Gastroesophageal sphincter (tissue), 3 donors: Measurements from ENCODE around the gene HADH.

Experiments
- EP300 ChIP-seq: sonication (generic); formaldehyde crosslinking; IDR thresholded peaks from one replicate; pipeline ENCODE4 v1.6.1; 2017; ENCODE audit warnings: antibody characterized with exemption, mild to moderate bottlenecking
- POLR2A ChIP-seq, 2 donors: fragments of 450-650 bp; IDR thresholded peaks; one replicate each; pipeline ENCODE4 v1.6.1; 2017; ENCODE audit warnings: antibody characterized with exemption in 2 of 2, mild to moderate bottlenecking in 2 of 2, moderate library complexity in 1 of 2
- POLR2AphosphoS5 ChIP-seq: sonication (generic); formaldehyde crosslinking; IDR thresholded peaks from one replicate; pipeline ENCODE4 v1.6.1; 2017; ENCODE audit warnings: antibody characterized with exemption
- TF ChIP-seq, protein P1 (sequence below), 4 experiments: fragments of 200-600 bp in 2 of 4; fragments of 450-650 bp in 2 of 4; sonication (generic) in 1 of 4; IDR thresholded peaks; one replicate each; pipeline ENCODE4 v1.5.1; 2017 to 2019; ENCODE audit warnings: antibody characterized with exemption in 4 of 4, mild to moderate bottlenecking in 2 of 4, moderate library complexity in 2 of 4

DNA sequence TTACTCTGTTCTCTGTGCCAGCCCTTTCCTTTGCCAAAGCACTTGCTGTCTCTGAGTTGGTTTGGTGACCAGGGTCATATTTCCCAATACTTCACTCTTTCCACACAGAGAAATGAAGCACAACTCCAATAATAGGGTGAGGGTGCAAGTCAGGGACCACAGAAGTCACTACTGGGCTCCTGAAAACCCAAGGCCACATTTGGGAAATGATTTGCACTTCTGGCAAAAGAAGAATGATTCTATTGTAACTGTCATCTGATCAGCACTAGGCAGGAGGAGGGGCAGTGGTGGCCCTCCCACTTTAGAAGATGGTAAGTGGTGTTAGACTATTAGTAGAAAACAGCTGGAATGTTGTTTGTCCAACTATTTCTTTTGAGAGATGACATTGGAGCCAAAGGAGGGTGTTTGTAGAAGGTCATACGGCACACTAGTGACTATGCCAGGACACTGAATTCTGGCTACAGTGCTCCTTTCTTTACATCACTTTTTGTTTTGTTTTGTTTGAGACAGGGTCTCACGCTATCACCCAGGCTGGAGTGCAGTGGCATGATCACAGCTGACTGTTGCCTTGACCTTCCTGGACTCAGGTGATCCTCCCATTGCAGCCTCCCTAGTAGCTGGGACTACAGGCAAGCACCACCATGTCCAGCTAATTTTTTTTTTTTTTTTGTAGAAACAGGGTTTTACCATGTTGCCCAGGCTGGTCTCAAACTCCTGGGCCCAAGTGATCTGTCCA lies 10.8 kb upstream of the HADH start:
- TF ChIP-seq POLR2A (IDR thresholded peaks at IDR 0.05) (no peak), EP300 (no peak), POLR2AphosphoS5 (no peak)
- TF ChIP-seq, protein P1, sequence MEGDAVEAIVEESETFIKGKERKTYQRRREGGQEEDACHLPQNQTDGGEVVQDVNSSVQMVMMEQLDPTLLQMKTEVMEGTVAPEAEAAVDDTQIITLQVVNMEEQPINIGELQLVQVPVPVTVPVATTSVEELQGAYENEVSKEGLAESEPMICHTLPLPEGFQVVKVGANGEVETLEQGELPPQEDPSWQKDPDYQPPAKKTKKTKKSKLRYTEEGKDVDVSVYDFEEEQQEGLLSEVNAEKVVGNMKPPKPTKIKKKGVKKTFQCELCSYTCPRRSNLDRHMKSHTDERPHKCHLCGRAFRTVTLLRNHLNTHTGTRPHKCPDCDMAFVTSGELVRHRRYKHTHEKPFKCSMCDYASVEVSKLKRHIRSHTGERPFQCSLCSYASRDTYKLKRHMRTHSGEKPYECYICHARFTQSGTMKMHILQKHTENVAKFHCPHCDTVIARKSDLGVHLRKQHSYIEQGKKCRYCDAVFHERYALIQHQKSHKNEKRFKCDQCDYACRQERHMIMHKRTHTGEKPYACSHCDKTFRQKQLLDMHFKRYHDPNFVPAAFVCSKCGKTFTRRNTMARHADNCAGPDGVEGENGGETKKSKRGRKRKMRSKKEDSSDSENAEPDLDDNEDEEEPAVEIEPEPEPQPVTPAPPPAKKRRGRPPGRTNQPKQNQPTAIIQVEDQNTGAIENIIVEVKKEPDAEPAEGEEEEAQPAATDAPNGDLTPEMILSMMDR (IDR thresholded peaks at IDR 0.05): no peak
